Measurements from ENCODE around the gene ABCC12.

ABCC12 gene

GRCh38 chr16:48165961-48166578, 10.3 kb upstream of the ABCC12 start:
- no peak for DNase-seq

GRCh38 chr16:48164907-48165715, 9.3 kb upstream of the ABCC12 start:
- DNase-seq = peak; percentile 69

- DNase-seq = no peak
Observed at GRCh38 chr16:48162839-48163410, 7.1 kb upstream of the ABCC12 start.

GRCh38 chr16:48161906-48162305, 6.1 kb upstream of the ABCC12 start:
- DNase-seq = no peak

- DNase-seq = no peak
Observed at GRCh38 chr16:48160575-48160974, 4.8 kb upstream of the ABCC12 start.

- DNase-seq = no peak
Observed at GRCh38 chr16:48158296-48158695, 2.5 kb upstream of the ABCC12 start.

- no peak for DNase-seq
Observed at GRCh38 chr16:48157794-48158193, 2.0 kb upstream of the ABCC12 start.

GRCh38 chr16:48157302-48157701, 1.5 kb upstream of the ABCC12 start:
- no peak for DNase-seq

GRCh38 chr16:48156790-48157209, 1.0 kb upstream of the ABCC12 start:
- DNase-seq = peak; percentile 83

- no peak for DNase-seq
Observed at GRCh38 chr16:48153774-48154173, 2.0 kb downstream of the ABCC12 start.

- no peak for DNase-seq
Observed at GRCh38 chr16:48152226-48152625, 3.6 kb downstream of the ABCC12 start.

- DNase-seq = no peak
Observed at GRCh38 chr16:48150707-48151106, 5.1 kb downstream of the ABCC12 start.

- no peak for DNase-seq
Observed at GRCh38 chr16:48146710-48147109, 9.1 kb downstream of the ABCC12 start.

- no peak for DNase-seq
Observed at GRCh38 chr16:48146131-48146530, 9.7 kb downstream of the ABCC12 start.

GRCh38 chr16:48143812-48144368, 11.9 kb downstream of the ABCC12 start:
- DNase-seq = no peak

GRCh38 chr16:48140821-48141220, 15.0 kb downstream of the ABCC12 start:
- no peak for DNase-seq

- DNase-seq = no peak
Observed at GRCh38 chr16:48139517-48139916, 16.3 kb downstream of the ABCC12 start.

GRCh38 chr16:48138543-48138942, 17.2 kb downstream of the ABCC12 start:
- DNase-seq = no peak

- DNase-seq = no peak
Observed at GRCh38 chr16:48137822-48138221, 18.0 kb downstream of the ABCC12 start.

GRCh38 chr16:48136547-48137360, 19.0 kb downstream of the ABCC12 start:
- DNase-seq = no peak

GRCh38 chr16:48133455-48134211, 22.2 kb downstream of the ABCC12 start:
- no peak for DNase-seq

GRCh38 chr16:48132696-48133095, 23.1 kb downstream of the ABCC12 start:
- no peak for DNase-seq
